Measurements from ENCODE around the gene GPX6. TPM values are rescaled to one million over a fixed set of nuclear protein-coding genes. Genes with fewer than 3 reads are reported as not detected.
"Not testable (repeated sequence)": the region's sequence is repeated elsewhere in the genome, so short reads cannot be mapped to it uniquely, and the experiment has no call there.

The GPX6 gene
- polyA plus RNA-seq, 1 donor, result not detected

GRCh38 chr6:28486533-28486932 lies 29.1 kb downstream of the GPX6 start:
- no peak for DNase-seq (ENCODE audit: low read depth)

- no peak for DNase-seq (ENCODE audit: low read depth)
Measured at GRCh38 chr6:28485482-28485881, 30.1 kb downstream of the GPX6 start.

DNA sequence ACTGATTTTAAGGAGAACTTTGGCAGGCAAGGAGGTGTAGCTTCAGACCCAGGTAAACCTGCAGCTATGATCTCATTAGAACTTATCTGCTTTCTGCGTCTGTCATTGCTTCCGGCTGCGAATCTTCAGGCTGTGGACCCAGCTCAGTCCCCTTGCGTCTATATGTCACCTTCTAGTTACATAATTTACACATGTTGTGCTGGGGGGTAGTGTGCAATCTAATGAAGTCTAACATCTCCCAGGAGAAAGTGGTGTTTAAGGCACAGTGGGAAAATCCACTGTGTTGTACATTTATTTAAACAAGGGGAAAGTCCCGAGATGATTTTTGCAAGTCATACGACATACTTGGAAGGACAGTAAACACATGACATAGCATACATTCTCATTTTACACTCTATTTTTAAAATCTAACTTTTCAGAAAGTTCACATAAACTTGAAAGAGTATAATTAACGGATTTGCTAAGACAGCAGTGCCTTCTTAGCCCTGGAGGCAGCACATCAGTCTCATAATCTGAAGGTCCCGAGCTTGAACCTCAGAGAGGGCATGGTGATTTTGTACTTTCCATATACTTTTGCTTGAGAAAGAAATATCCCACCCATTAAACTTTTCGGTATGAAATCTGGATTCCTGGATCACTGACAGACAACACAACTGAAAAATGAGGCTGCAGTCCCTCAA lies 35.2 kb downstream of the GPX6 start:
- DNase-seq (ENCODE audit: low read depth), result no peak

GRCh38 chr6:28478518-28478917 lies 37.1 kb downstream of the GPX6 start:
- no peak for DNase-seq (ENCODE audit: low read depth)

DNA sequence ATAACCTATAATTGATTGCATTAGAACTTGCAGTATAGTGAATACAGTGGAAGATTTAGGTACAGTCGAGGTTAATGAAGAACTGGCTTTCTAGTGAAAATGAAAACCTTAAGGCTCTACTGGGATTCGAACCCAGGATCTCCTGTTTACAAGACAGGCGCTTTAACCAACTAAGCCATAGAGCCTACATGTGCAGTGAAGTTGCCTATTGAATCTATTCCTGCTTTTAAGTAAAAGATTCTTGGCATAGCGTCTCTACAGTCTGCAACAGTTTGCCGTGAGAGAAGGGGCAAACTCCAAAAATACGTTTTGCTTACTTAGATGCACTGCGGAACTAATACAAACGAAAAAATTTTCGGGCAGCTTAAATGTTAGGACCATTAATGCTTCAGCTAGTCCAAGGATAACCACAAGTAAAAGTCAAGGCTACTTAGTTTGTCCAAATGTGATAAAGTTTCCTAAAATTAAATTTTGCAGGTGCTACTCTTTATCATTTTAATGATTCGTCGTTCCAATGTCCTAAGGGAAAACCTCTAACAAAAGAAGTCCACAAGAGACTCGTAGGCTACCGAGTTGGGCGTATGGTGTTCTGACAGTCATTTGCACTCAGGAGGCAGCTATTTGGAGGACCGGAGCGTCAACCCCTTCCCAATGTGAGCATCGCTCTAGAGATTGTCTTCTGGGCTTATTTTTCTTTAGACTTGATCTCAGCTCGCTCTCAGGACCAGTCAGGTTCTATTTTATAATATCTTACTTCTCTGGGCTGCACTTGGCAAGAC lies 41.0 kb downstream of the GPX6 start:
- DNase-seq (ENCODE audit: low read depth), result peak; percentile 40

GRCh38 chr6:28469153-28469745 lies 46.3 kb downstream of the GPX6 start:
- not testable (repeated sequence) for DNase-seq (ENCODE audit: low read depth)

DNA sequence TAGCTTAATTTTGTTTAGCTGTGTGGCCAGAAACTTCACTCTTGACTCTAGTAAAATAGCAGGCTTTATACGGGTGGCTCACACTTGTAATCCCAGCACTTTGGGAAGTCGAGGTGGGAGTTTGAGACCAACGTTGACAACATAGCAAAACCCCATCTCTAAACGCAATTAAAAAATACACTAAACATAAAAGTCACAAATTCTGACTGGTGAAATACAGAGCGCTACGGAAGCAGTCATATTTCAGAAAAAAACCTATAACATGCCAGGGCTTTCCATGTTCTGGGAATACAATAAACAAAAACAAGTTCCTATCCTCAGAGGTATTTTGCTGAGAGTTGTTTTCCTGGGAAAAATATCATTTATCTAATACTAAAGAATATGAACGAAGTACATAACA lies 47.5 kb downstream of the GPX6 start:
- no peak for DNase-seq (ENCODE audit: low read depth)

DNA sequence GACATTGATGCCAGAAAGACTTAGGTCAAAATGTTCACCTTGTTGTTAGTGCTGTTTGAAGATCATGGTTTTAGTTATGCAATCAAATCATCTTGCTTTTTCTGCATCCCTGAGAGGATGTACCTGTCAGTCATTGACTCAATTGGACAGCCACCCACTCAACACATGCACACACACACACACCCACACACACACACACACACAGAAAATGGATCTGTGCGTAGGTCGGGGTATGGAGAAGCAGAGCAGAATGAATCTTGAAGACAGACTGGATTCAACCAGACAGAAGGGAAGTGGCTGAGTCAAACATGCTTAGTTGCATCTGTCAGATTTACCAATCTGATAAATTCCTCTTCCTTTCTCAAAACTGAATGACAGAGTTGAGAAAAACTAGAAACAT lies 53.2 kb downstream of the GPX6 start:
- no peak for DNase-seq (ENCODE audit: low read depth)

DNA sequence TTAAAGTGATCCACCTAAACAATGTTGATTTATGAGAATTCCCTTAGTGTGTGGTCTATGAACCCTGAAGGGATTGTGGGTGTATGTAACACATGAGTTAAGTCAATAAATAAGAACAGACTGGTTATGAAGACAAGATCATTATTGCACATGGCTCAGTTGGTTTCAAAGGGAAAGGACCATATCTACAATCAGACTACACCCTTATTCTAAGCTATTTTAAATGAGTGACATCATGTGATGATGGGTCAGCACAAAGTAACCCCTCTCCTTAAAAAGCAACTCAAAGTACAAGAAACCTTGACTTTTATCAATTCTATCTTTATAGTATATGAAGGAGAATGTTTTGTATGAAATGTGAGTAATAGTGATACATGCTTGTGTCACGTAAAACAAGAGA lies 57.0 kb downstream of the GPX6 start:
- no peak for DNase-seq (ENCODE audit: low read depth)

Other genes with a start within 250 kb of the GPX6 start
- 18.3 TPM for gene ZSCAN26, start 248.7 kb downstream of the GPX6 start, polyA plus RNA-seq (ENCODE audit: insufficient read length)
- gene PGBD1, start 234.2 kb downstream of the GPX6 start, polyA plus RNA-seq (ENCODE audit: insufficient read length), result 7.1 TPM
- gene ZSCAN31, start 179.6 kb downstream of the GPX6 start, polyA plus RNA-seq (ENCODE audit: insufficient read length), result 8.5 TPM
- 6.3 TPM for gene ZKSCAN3, start 165.8 kb downstream of the GPX6 start, polyA plus RNA-seq (ENCODE audit: insufficient read length)
- gene ZSCAN12, start 116.0 kb downstream of the GPX6 start, polyA plus RNA-seq (ENCODE audit: insufficient read length), result 5.6 TPM
- gene ZSCAN23, start 72.3 kb downstream of the GPX6 start, polyA plus RNA-seq (ENCODE audit: insufficient read length), result 6.8 TPM
- not detected for gene GPX5, start 10.1 kb upstream of the GPX6 start, polyA plus RNA-seq (ENCODE audit: insufficient read length)

Data from forelimb muscle (tissue), 1 donor.